ENCODE results near the gene PROB1. TPM values are rescaled to one million over a fixed set of nuclear protein-coding genes. Genes with fewer than 3 reads are reported as not detected.
"Not testable (repeated sequence)": the region's sequence is repeated elsewhere in the genome, so short reads cannot be mapped to it uniquely, and the experiment has no call there.

Gene PROB1
- polyA plus RNA-seq (2013, experiment 1 of 4) = 1.8 TPM
- 2.3 TPM for polyA plus RNA-seq (2013, experiment 2 of 4)
- 1.5 TPM for polyA plus RNA-seq (2013, experiment 3 of 4)
- polyA plus RNA-seq (2013, experiment 4 of 4) = 2.3 TPM

GRCh38 chr5:139394654-139395566, at the start of gene PROB1:
TSS of gene PROB1 (minus strand) at chr5:139395104. CDS start at chr5:139395081, 23 bp downstream.
- H3K27me3 ChIP-seq (ENCODE audit: control insufficient read depth, insufficient read depth, low read length, poor library complexity, severe bottlenecking) = peaks cover 53% of the 10 kb centered on the region

GRCh38 chr5:139443831-139444453, 49.0 kb upstream of the PROB1 start:
- no peaks in the 10 kb centered on the region for H3K36me3 ChIP-seq (ENCODE audit: control insufficient read depth, insufficient read depth, low read length)
- no peaks in the 10 kb centered on the region for H3K4me1 ChIP-seq (ENCODE audit: control insufficient read depth, insufficient read depth, low read length)
- H3K27ac ChIP-seq (ENCODE audit: insufficient read depth, low read depth, low read length, poor library complexity, severe bottlenecking) = no peak overlapping the region
- no peaks in the 10 kb centered on the region for H3K9me3 ChIP-seq (ENCODE audit: control insufficient read depth, low read length)
- no peaks in the 10 kb centered on the region for H3K27me3 ChIP-seq (ENCODE audit: control insufficient read depth, insufficient read depth, low read length, poor library complexity, severe bottlenecking)
- 77 to 86% methylated on average over 4 of the region's 4 CpGs for WGBS, 2 experiments
- H3K4me3 ChIP-seq (ENCODE audit: insufficient read depth, low read depth, low read length) = no peak overlapping the region

More at GRCh38 chr5:139394654-139395566, at the start of gene PROB1:
- no peaks in the 10 kb centered on the region for H3K4me1 ChIP-seq (ENCODE audit: control insufficient read depth, insufficient read depth, low read length)
- 41 to 44% methylated on average over 76 of the region's 76 CpGs for WGBS, 2 experiments
- peak within 1 kb of the TSS; percentile 40 for H3K4me3 ChIP-seq (ENCODE audit: insufficient read depth, low read depth, low read length)
- no peak within 1 kb of the TSS for H3K27ac ChIP-seq (ENCODE audit: insufficient read depth, low read depth, low read length, poor library complexity, severe bottlenecking)
- H3K36me3 ChIP-seq (ENCODE audit: control insufficient read depth, insufficient read depth, low read length) = no peaks in the 10 kb centered on the region
- H3K9me3 ChIP-seq (ENCODE audit: control insufficient read depth, low read length) = no peaks in the 10 kb centered on the region

- H3K27me3 ChIP-seq (ENCODE audit: control insufficient read depth, insufficient read depth, low read length, poor library complexity, severe bottlenecking); H3K9me3 ChIP-seq (ENCODE audit: control insufficient read depth, low read length); H3K36me3 ChIP-seq (ENCODE audit: control insufficient read depth, insufficient read depth, low read length); H3K4me1 ChIP-seq (ENCODE audit: control insufficient read depth, insufficient read depth, low read length); H3K4me3 ChIP-seq (ENCODE audit: insufficient read depth, low read depth, low read length); H3K27ac ChIP-seq (ENCODE audit: insufficient read depth, low read depth, low read length, poor library complexity, severe bottlenecking): not testable (repeated sequence)
- 92 to 95% methylated on average over 17 of the region's 17 CpGs for WGBS, 2 experiments
These were observed 45.5 kb upstream of the PROB1 start for GRCh38 chr5:139440416-139440815.

- Histone ChIP-seq H3K27ac (ENCODE audit: insufficient read depth, low read depth, low read length, poor library complexity, severe bottlenecking) (peak within 1 kb of the TSS; percentile 89), H3K36me3 (ENCODE audit: control insufficient read depth, insufficient read depth, low read length) (peaks cover 1% of the 10 kb centered on the region), H3K27me3 (ENCODE audit: control insufficient read depth, insufficient read depth, low read length, poor library complexity, severe bottlenecking) (no peaks in the 10 kb centered on the region), H3K4me3 (ENCODE audit: insufficient read depth, low read depth, low read length) (peak within 1 kb of the TSS; percentile 79), H3K9me3 (ENCODE audit: control insufficient read depth, low read length) (no peaks in the 10 kb centered on the region), H3K4me1 (ENCODE audit: control insufficient read depth, insufficient read depth, low read length) (no peaks in the 10 kb centered on the region)
- 5% methylated on average over 49 of the region's 49 CpGs for WGBS, 2 experiments
These were observed 44.4 kb upstream of the PROB1 start, which contains the start of gene DNAJC18 for GRCh38 chr5:139439013-139439903. TSS of gene DNAJC18 (minus strand) at chr5:139439525. CDS start at chr5:139439445, 80 bp downstream.

- H3K4me1 ChIP-seq (ENCODE audit: control insufficient read depth, insufficient read depth, low read length) = no peaks in the 10 kb centered on the region
- peaks cover 3% of the 10 kb centered on the region for H3K36me3 ChIP-seq (ENCODE audit: control insufficient read depth, insufficient read depth, low read length)
- H3K27ac ChIP-seq (ENCODE audit: insufficient read depth, low read depth, low read length, poor library complexity, severe bottlenecking) = no peak overlapping the region
- H3K27me3 ChIP-seq (ENCODE audit: control insufficient read depth, insufficient read depth, low read length, poor library complexity, severe bottlenecking) = no peaks in the 10 kb centered on the region
- WGBS, 2 experiments = 43% methylated on average over 8 of the region's 8 CpGs
- peak overlapping the region; percentile 79 for H3K4me3 ChIP-seq (ENCODE audit: insufficient read depth, low read depth, low read length)
- H3K9me3 ChIP-seq (ENCODE audit: control insufficient read depth, low read length) = no peaks in the 10 kb centered on the region
These were observed 43.8 kb upstream of the PROB1 start for GRCh38 chr5:139438707-139439012.

GRCh38 chr5:139435676-139436075, 40.8 kb upstream of the PROB1 start:
- H3K27me3 ChIP-seq (ENCODE audit: control insufficient read depth, insufficient read depth, low read length, poor library complexity, severe bottlenecking) = no peaks in the 10 kb centered on the region

GRCh38 chr5:139431706-139432105, 36.8 kb upstream of the PROB1 start:
- no peak overlapping the region for H3K4me3 ChIP-seq (ENCODE audit: insufficient read depth, low read depth, low read length)
- H3K27ac ChIP-seq (ENCODE audit: insufficient read depth, low read depth, low read length, poor library complexity, severe bottlenecking) = no peak overlapping the region
- H3K36me3 ChIP-seq (ENCODE audit: control insufficient read depth, insufficient read depth, low read length) = peaks cover 10% of the 10 kb centered on the region
- H3K9me3 ChIP-seq (ENCODE audit: control insufficient read depth, low read length) = no peaks in the 10 kb centered on the region
- no peaks in the 10 kb centered on the region for H3K27me3 ChIP-seq (ENCODE audit: control insufficient read depth, insufficient read depth, low read length, poor library complexity, severe bottlenecking)
- WGBS, 2 experiments = 60 to 90% methylated on average over 1 of the region's 1 CpG
- no peaks in the 10 kb centered on the region for H3K4me1 ChIP-seq (ENCODE audit: control insufficient read depth, insufficient read depth, low read length)

More at GRCh38 chr5:139435676-139436075, 40.8 kb upstream of the PROB1 start:
- Histone ChIP-seq H3K36me3 (ENCODE audit: control insufficient read depth, insufficient read depth, low read length) (peaks cover 8% of the 10 kb centered on the region), H3K4me1 (ENCODE audit: control insufficient read depth, insufficient read depth, low read length) (no peaks in the 10 kb centered on the region), H3K9me3 (ENCODE audit: control insufficient read depth, low read length) (no peaks in the 10 kb centered on the region), H3K27ac (ENCODE audit: insufficient read depth, low read depth, low read length, poor library complexity, severe bottlenecking) (no peak overlapping the region), H3K4me3 (ENCODE audit: insufficient read depth, low read depth, low read length) (no peak overlapping the region)
- WGBS, 2 experiments = 84 to 100% methylated on average over 3 of the region's 3 CpGs

- H3K9me3 ChIP-seq (ENCODE audit: control insufficient read depth, low read length) = no peaks in the 10 kb centered on the region
- 79 to 97% methylated on average over 2 of the region's 2 CpGs for WGBS, 2 experiments
- H3K27ac ChIP-seq (ENCODE audit: insufficient read depth, low read depth, low read length, poor library complexity, severe bottlenecking) = no peak overlapping the region
- H3K27me3 ChIP-seq (ENCODE audit: control insufficient read depth, insufficient read depth, low read length, poor library complexity, severe bottlenecking) = no peaks in the 10 kb centered on the region
- no peak overlapping the region for H3K4me3 ChIP-seq (ENCODE audit: insufficient read depth, low read depth, low read length)
- peaks cover 14% of the 10 kb centered on the region for H3K36me3 ChIP-seq (ENCODE audit: control insufficient read depth, insufficient read depth, low read length)
- H3K4me1 ChIP-seq (ENCODE audit: control insufficient read depth, insufficient read depth, low read length) = no peaks in the 10 kb centered on the region
These were observed 35.1 kb upstream of the PROB1 start for GRCh38 chr5:139430015-139430414.

GRCh38 chr5:139426203-139426885, 31.4 kb upstream of the PROB1 start:
- H3K4me1 ChIP-seq (ENCODE audit: control insufficient read depth, insufficient read depth, low read length) = no peaks in the 10 kb centered on the region
- peaks cover 18% of the 10 kb centered on the region for H3K36me3 ChIP-seq (ENCODE audit: control insufficient read depth, insufficient read depth, low read length)
- WGBS, 2 experiments = 93 to 95% methylated on average over 8 of the region's 8 CpGs
- no peak overlapping the region for H3K27ac ChIP-seq (ENCODE audit: insufficient read depth, low read depth, low read length, poor library complexity, severe bottlenecking)
- no peaks in the 10 kb centered on the region for H3K27me3 ChIP-seq (ENCODE audit: control insufficient read depth, insufficient read depth, low read length, poor library complexity, severe bottlenecking)
- H3K4me3 ChIP-seq (ENCODE audit: insufficient read depth, low read depth, low read length) = no peak overlapping the region
- H3K9me3 ChIP-seq (ENCODE audit: control insufficient read depth, low read length) = no peaks in the 10 kb centered on the region

Measured in ectodermal cell (in vitro differentiated cells).